MM.1S (cell line): Measurements from ENCODE around the gene THRB.

Experiments used
- CTCF ChIP-seq: fragments of 300-600 bp; sonication (generic); IDR thresholded peaks from 2 replicates; pipeline ENCODE4 v1.5.1; 2016; ENCODE audit warnings: antibody characterized with exemption, low read length, mixed read lengths
- EZH2 ChIP-seq: fragments of 300-600 bp; sonication (generic); optimal IDR thresholded peaks from 2 replicates; pipeline ENCODE3; 2017; ENCODE audit warnings: low read depth, mild to moderate bottlenecking, antibody characterized with exemption, low read length, mixed read lengths

DNA sequence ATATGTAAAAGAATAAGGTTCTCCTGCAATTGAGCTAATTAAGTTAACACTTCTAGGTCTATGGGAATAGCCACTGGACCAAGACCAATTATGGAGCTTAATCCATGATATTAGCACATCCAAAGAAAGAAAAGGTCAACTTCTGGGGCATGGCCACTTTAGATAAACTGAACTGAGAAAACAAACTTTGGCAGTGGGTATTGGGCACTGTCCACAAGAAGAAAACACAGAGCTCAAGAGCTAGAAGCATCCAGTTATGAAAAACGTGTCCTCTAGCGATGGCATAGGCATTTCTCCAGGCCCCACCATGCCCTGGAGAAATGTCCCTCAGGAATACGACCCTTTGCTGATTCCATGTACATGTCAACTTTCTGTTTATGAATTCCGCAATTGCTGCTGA, 87.8 kb downstream of the THRB start:
- TF ChIP-seq CTCF (no peak), EZH2 (no peak)
